Right forelimb (tissue), 1 donor: ENCODE data around the gene ROBO1.
"Not testable (repeated sequence)": the region's sequence is repeated elsewhere in the genome, so short reads cannot be mapped to it uniquely, and the experiment has no call there.

Experiments used
- DNase-seq: peaks from one replicate; pipeline ENCODE4 v3.0.0-alpha.2; 2018

Gene ROBO1

GRCh38 chr3:78900426-78900825 lies 867.4 kb downstream of the ROBO1 start:
- no peak for DNase-seq

GRCh38 chr3:78895528-78895927 lies 872.3 kb downstream of the ROBO1 start:
- no peak for DNase-seq

- no peak for DNase-seq
Observed at GRCh38 chr3:78894787-78895186, 873.0 kb downstream of the ROBO1 start.

GRCh38 chr3:78893161-78893560 lies 874.6 kb downstream of the ROBO1 start:
- DNase-seq, result no peak

- no peak for DNase-seq
Observed at GRCh38 chr3:78889348-78889747, 878.5 kb downstream of the ROBO1 start.

- DNase-seq, result no peak
Observed at GRCh38 chr3:78888635-78889034, 879.2 kb downstream of the ROBO1 start.

- DNase-seq, result no peak
Observed at GRCh38 chr3:78887547-78888011, 880.2 kb downstream of the ROBO1 start.

GRCh38 chr3:78887029-78887428 lies 880.8 kb downstream of the ROBO1 start:
- DNase-seq, result no peak

GRCh38 chr3:78884567-78884966 lies 883.2 kb downstream of the ROBO1 start:
- not testable (repeated sequence) for DNase-seq

GRCh38 chr3:78882251-78882650 lies 885.5 kb downstream of the ROBO1 start:
- no peak for DNase-seq

GRCh38 chr3:78881501-78881900 lies 886.3 kb downstream of the ROBO1 start:
- DNase-seq, result no peak

- DNase-seq, result no peak
Observed at GRCh38 chr3:78880603-78881461, 887.0 kb downstream of the ROBO1 start.

GRCh38 chr3:78879295-78879860 lies 888.4 kb downstream of the ROBO1 start:
- DNase-seq, result no peak

- DNase-seq, result no peak
Observed at GRCh38 chr3:78878789-78879188, 889.0 kb downstream of the ROBO1 start.

- DNase-seq, result no peak
Observed at GRCh38 chr3:78878011-78878410, 889.8 kb downstream of the ROBO1 start.

GRCh38 chr3:78875851-78876250 lies 891.9 kb downstream of the ROBO1 start:
- no peak for DNase-seq

- DNase-seq, result no peak
Observed at GRCh38 chr3:78875436-78875835, 892.4 kb downstream of the ROBO1 start.

- no peak for DNase-seq
Observed at GRCh38 chr3:78873641-78874040, 894.2 kb downstream of the ROBO1 start.

GRCh38 chr3:78872195-78872594 lies 895.6 kb downstream of the ROBO1 start:
- DNase-seq, result no peak

- no peak for DNase-seq
Observed at GRCh38 chr3:78871048-78871447, 896.8 kb downstream of the ROBO1 start.

- DNase-seq, result no peak
Observed at GRCh38 chr3:78870484-78870883, 897.3 kb downstream of the ROBO1 start.

- DNase-seq, result no peak
Observed at GRCh38 chr3:78868570-78868969, 899.2 kb downstream of the ROBO1 start.

- no peak for DNase-seq
Observed at GRCh38 chr3:78867409-78868372, 900.1 kb downstream of the ROBO1 start.
